Vagina (tissue), 2 donors: Measurements from ENCODE around the gene MAML3. TPM values are rescaled to one million over a fixed set of nuclear protein-coding genes. Genes with fewer than 3 reads are reported as not detected.

Experiments used
- DNase-seq, 2 donors: peaks; one replicate each; pipeline ENCODE4 v3.0.0-alpha.2; 2017; ENCODE audit errors: extremely low spot score in 2 of 2
- H3K27ac ChIP-seq: fragments of 200-600 bp; sonication (generic); one replicate; pipeline ENCODE4 v1.5.1; 2019
- H3K27me3 ChIP-seq: fragments of 200-600 bp; sonication (generic); one replicate; pipeline ENCODE4 v1.5.1; 2019
- H3K36me3 ChIP-seq, 2 donors: fragments of 200-600 bp; sonication (generic); one replicate each; pipeline ENCODE4 v1.5.1; 2017 to 2019
- H3K4me1 ChIP-seq: fragments of 200-600 bp; sonication (generic); one replicate; pipeline ENCODE4 v1.5.1; 2019
- H3K4me3 ChIP-seq, 2 donors: fragments of 200-600 bp; sonication (generic); 1 replicate in 1 of 2; 2 replicates in 1 of 2; pipeline ENCODE4 v1.5.1; 2016 to 2019
- H3K9me3 ChIP-seq: fragments of 200-600 bp; sonication (generic); one replicate; pipeline ENCODE4 v1.5.1; 2019
- CTCF ChIP-seq, 3 experiments: fragments of 450-650 bp in 2 of 3; fragments of 200-600 bp in 1 of 3; sonication (generic) in 1 of 3; IDR thresholded peaks; one replicate each; pipeline ENCODE4 v1.5.1; 2017 to 2019; ENCODE audit warnings: antibody characterized with exemption in 3 of 3, mild to moderate bottlenecking in 2 of 3, moderate library complexity in 2 of 3
- POLR2A ChIP-seq, 2 donors: fragments of 450-650 bp; IDR thresholded peaks; one replicate each; pipeline ENCODE4 v1.6.1; 2017; ENCODE audit warnings: antibody characterized with exemption in 2 of 2, mild to moderate bottlenecking in 2 of 2, moderate library complexity in 2 of 2
- POLR2AphosphoS5 ChIP-seq, 2 donors: sonication (generic); formaldehyde crosslinking; IDR thresholded peaks; one replicate each; pipeline ENCODE4 v1.9.0; 2017; ENCODE audit warnings: antibody characterized with exemption in 2 of 2, mild to moderate bottlenecking in 2 of 2, low read depth in 1 of 2; ENCODE audit not compliant: insufficient read depth in 1 of 2
- intact Hi-C: fragments of 100-400 bp; cut with DNase I; formaldehyde crosslinking; loops from one replicate; pipeline ENCODE4 v1.15.1; 2023
- total RNA-seq: library from RNA; depleted of rRNA; stranded (reverse); fragments of >200 nt; gene quantifications from one replicate; pipeline ENCODE4 v1.2.3, GENCODE V29; 2016

MAML3 gene
- total RNA-seq, 1 donor from 2014 or later = 16.2 TPM

GRCh38 chr4:139725236-139725635 is 428.7 kb downstream of the MAML3 start:
- Histone ChIP-seq H3K4me3 (no peak overlapping the region), H3K27me3 (no peaks in the 10 kb centered on the region), H3K27ac (no peak overlapping the region), H3K9me3 (no peaks in the 10 kb centered on the region), H3K4me1 (no peaks in the 10 kb centered on the region), H3K36me3 (no peaks in the 10 kb centered on the region)
- no peak for TF ChIP-seq CTCF (IDR thresholded peaks at IDR 0.05)
- intact Hi-C loops = no loop called here
- no peak for DNase-seq

GRCh38 chr4:139721789-139722188 is 432.2 kb downstream of the MAML3 start:
- DNase-seq = no peak
- intact Hi-C loops = no loop called here
- Histone ChIP-seq H3K27ac (no peak overlapping the region), H3K4me3 (no peak overlapping the region), H3K4me1 (no peaks in the 10 kb centered on the region), H3K9me3 (no peaks in the 10 kb centered on the region), H3K36me3 (peaks cover 0 to 13% of the 10 kb centered on the region in 2 donors), H3K27me3 (no peaks in the 10 kb centered on the region)
- no peak for TF ChIP-seq POLR2AphosphoS5 (IDR thresholded peaks at IDR 0.05; ENCODE audit: insufficient read depth in 1 of 2, low read depth in 1 of 2)
- no peak for TF ChIP-seq CTCF (IDR thresholded peaks at IDR 0.05)
- TF ChIP-seq POLR2A (IDR thresholded peaks at IDR 0.05) = no peak

GRCh38 chr4:139720806-139721205 is 433.2 kb downstream of the MAML3 start:
- intact Hi-C loops = no loop called here
- Histone ChIP-seq H3K4me1 (no peaks in the 10 kb centered on the region), H3K9me3 (no peaks in the 10 kb centered on the region), H3K27ac (no peak overlapping the region), H3K27me3 (no peaks in the 10 kb centered on the region), H3K4me3 (no peak overlapping the region), H3K36me3 (peaks cover 0 to 13% of the 10 kb centered on the region in 2 donors)
- DNase-seq = no peak
- TF ChIP-seq POLR2AphosphoS5 (IDR thresholded peaks at IDR 0.05; ENCODE audit: insufficient read depth in 1 of 2, low read depth in 1 of 2) = no peak

GRCh38 chr4:139719381-139720101 is 434.4 kb downstream of the MAML3 start:
- H3K27me3 ChIP-seq = no peaks in the 10 kb centered on the region
- intact Hi-C loops = no loop called here
- no peak for DNase-seq
- H3K36me3 ChIP-seq = peaks cover 0 to 13% of the 10 kb centered on the region in 2 donors
- no peaks in the 10 kb centered on the region for H3K9me3 ChIP-seq
- H3K4me1 ChIP-seq = no peaks in the 10 kb centered on the region
- no peak overlapping the region for H3K4me3 ChIP-seq
- no peak overlapping the region for H3K27ac ChIP-seq
- TF ChIP-seq CTCF (IDR thresholded peaks at IDR 0.05) = no peak
- no peak for TF ChIP-seq POLR2A (IDR thresholded peaks at IDR 0.05)
- no peak for TF ChIP-seq POLR2AphosphoS5 (IDR thresholded peaks at IDR 0.05; ENCODE audit: insufficient read depth in 1 of 2, low read depth in 1 of 2)

GRCh38 chr4:139718833-139719232 is 435.2 kb downstream of the MAML3 start:
- Histone ChIP-seq H3K9me3 (no peaks in the 10 kb centered on the region), H3K27me3 (no peaks in the 10 kb centered on the region), H3K27ac (no peak overlapping the region), H3K36me3 (peaks cover 0 to 13% of the 10 kb centered on the region in 2 donors), H3K4me3 (no peak overlapping the region), H3K4me1 (no peaks in the 10 kb centered on the region)
- intact Hi-C loops = no loop called here
- DNase-seq = no peak
- TF ChIP-seq POLR2AphosphoS5 (IDR thresholded peaks at IDR 0.05; ENCODE audit: insufficient read depth in 1 of 2, low read depth in 1 of 2) = no peak
- no peak for TF ChIP-seq POLR2A (IDR thresholded peaks at IDR 0.05)
- TF ChIP-seq CTCF (IDR thresholded peaks at IDR 0.05) = no peak
